HG03045 (cell line): ENCODE data around the gene SLFN13.
A peak's percentile ranks its signal among the peaks of the same experiment; 100 is the strongest.
"Not testable (repeated sequence)": the region's sequence is repeated elsewhere in the genome, so short reads cannot be mapped to it uniquely, and the experiment has no call there.

ENCODE experiments used
- ATAC-seq: cut with Tn5 transposase; IDR thresholded peaks from one replicate; pipeline ENCODE4 v1.9.1; 2021; ENCODE audit warnings: mild to moderate bottlenecking, moderate library complexity; ENCODE audit not compliant: unreplicated experiment

SLFN13 gene

GRCh38 chr17:35433075-35433894 lies 15.3 kb downstream of the SLFN13 start:
- ATAC-seq = peak; percentile 50

- peak; percentile 65 for ATAC-seq
These were observed 16.1 kb downstream of the SLFN13 start, which contains the start of gene SLFN12 for GRCh38 chr17:35432176-35433074. Gene SLFN12 (minus strand): TSS chr17:35432500. CDS start chr17:35423028, 9,472 bp downstream.

- ATAC-seq = no peak
These were observed 18.9 kb downstream of the SLFN13 start for GRCh38 chr17:35429702-35430101.

- ATAC-seq = no peak
These were observed 20.3 kb downstream of the SLFN13 start for GRCh38 chr17:35428229-35428628.

- no peak for ATAC-seq
These were observed 24.8 kb downstream of the SLFN13 start for GRCh38 chr17:35423761-35424160.

- not testable (repeated sequence) for ATAC-seq
These were observed 27.5 kb downstream of the SLFN13 start for GRCh38 chr17:35421069-35421468.

- no peak for ATAC-seq
These were observed 31.9 kb downstream of the SLFN13 start for GRCh38 chr17:35416659-35417058.

GRCh38 chr17:35414707-35415106 lies 33.9 kb downstream of the SLFN13 start:
- ATAC-seq = not testable (repeated sequence)

GRCh38 chr17:35414247-35414646 lies 34.3 kb downstream of the SLFN13 start:
- no peak for ATAC-seq

GRCh38 chr17:35407531-35407930 lies 41.0 kb downstream of the SLFN13 start:
- no peak for ATAC-seq

GRCh38 chr17:35406568-35406967 lies 42.0 kb downstream of the SLFN13 start:
- no peak for ATAC-seq

GRCh38 chr17:35404360-35404759 lies 44.2 kb downstream of the SLFN13 start:
- no peak for ATAC-seq

- ATAC-seq = not testable (repeated sequence)
These were observed 54.8 kb downstream of the SLFN13 start for GRCh38 chr17:35393783-35394182.

- no peak for ATAC-seq
These were observed 57.9 kb downstream of the SLFN13 start for GRCh38 chr17:35390663-35391062.

- ATAC-seq = no peak
These were observed 58.4 kb downstream of the SLFN13 start for GRCh38 chr17:35390156-35390555.

GRCh38 chr17:35387496-35387895 lies 61.1 kb downstream of the SLFN13 start:
- ATAC-seq = no peak
